ENCODE measurements around the gene HRH4. TPM values are rescaled to one million over a fixed set of nuclear protein-coding genes. Genes with fewer than 3 reads are reported as not detected.

The HRH4 gene
- total and polyA plus RNA-seq, 2 donors (not counting 3 experiments of a cell fraction or from before 2014, with no cell fraction given), result 0.03 TPM; not detected in 1

DNA sequence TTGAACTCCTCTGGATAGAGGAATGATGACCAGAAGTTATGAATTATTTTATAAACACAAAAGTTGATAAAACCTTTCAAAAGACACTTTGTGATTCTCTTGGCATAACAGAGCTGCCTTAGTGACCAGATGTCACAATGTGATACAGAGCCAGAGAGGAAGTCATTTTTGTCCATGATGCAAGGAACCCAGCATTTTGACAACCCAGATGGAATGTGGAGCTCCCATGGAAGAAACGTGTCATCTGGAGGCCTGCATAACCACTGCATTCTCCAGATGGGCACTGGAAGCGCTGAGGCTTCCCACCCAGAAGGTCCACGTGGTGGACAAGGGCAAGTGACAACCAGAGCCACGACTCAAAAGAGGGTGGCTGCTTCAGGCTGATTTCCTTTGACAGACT lies 30.1 kb downstream of the HRH4 start:
- BruUV-seq (replicated peaks), result no TSS peak

More for the DNA sequence above, 30.1 kb downstream of the HRH4 start:
- Histone ChIP-seq H2AFZ (ENCODE audit: low read depth, low read length) (no peak overlapping the region), H3K4me3 (replicated peaks in 1 of 3; ENCODE audit: insufficient read depth in 1 of 3, low read depth in 1 of 3, low read length in 3 of 3) (no peak overlapping the region), H3K27ac (ENCODE audit: insufficient read depth, low read depth, low read length) (no peak overlapping the region), H3K9me1 (replicated peaks; ENCODE audit: control insufficient read depth, extremely low read depth, insufficient read depth, low read length) (no peaks in the 10 kb centered on the region), H3K9ac (replicated peaks; ENCODE audit: extremely low read depth, insufficient read depth, low read length) (no peak overlapping the region), H3K4me2 (ENCODE audit: insufficient read depth, low read length) (no peak overlapping the region), H3K27me3 (ENCODE audit: control insufficient read depth in 2 of 2, insufficient read depth in 2 of 2, low read length in 2 of 2) (peaks cover 10 to 13% of the 10 kb centered on the region in 2 experiments), H3K79me2 (ENCODE audit: control insufficient read depth, insufficient read depth, low read length) (no peaks in the 10 kb centered on the region), H4K20me1 (replicated peaks; ENCODE audit: control insufficient read depth, extremely low read depth, insufficient read depth, low read length) (no peaks in the 10 kb centered on the region), H3K4me1 (ENCODE audit: control insufficient read depth, extremely low read depth, insufficient read depth, low read length) (no peaks in the 10 kb centered on the region), H3K9me3 (replicated peaks; ENCODE audit: control insufficient read depth, insufficient read depth, low read length) (no peaks in the 10 kb centered on the region), H3K36me3 (ENCODE audit: control insufficient read depth in 2 of 2, extremely low read depth in 1 of 2, insufficient read depth in 2 of 2, low read length in 2 of 2) (no peaks in the 10 kb centered on the region)
- POLR2A ChIA-PET, result no interaction called here
- FAIRE-seq (no peak), DNase-seq (ENCODE audit: low read depth, low spot score) (no peak)
- dilution Hi-C loops (cut with MboI; ENCODE audit: extremely low pct_ligation_motif_present, low sequenced_read_pairs) (no loop called here), intact Hi-C loops (cut with micrococcal nuclease) (no loop called here)
- CTCF ChIA-PET, result interaction anchor here (2.6 to 11.6 kb wide), 3 partner anchors 24 to 314 kb away, joined by 13 to 355 read pairs (median 276); no protein-coding TSS in a partner anchor
- TF ChIP-seq POLR2AphosphoS5 (IDR thresholded peaks at IDR 0.05; ENCODE audit: insufficient read depth, low read depth, low read length) (no peak), EZH2 (IDR thresholded peaks at IDR 0.05; ENCODE audit: borderline replicate concordance, low read depth, low read length, severe bottlenecking) (no peak), MYC (IDR thresholded peaks at IDR 0.05; ENCODE audit: low read depth, low read length) (no peak), JUN (IDR thresholded peaks at IDR 0.05; ENCODE audit: borderline replicate concordance, insufficient read depth, insufficient read length, low read depth) (no peak), FOS (IDR thresholded peaks at IDR 0.05; ENCODE audit: borderline replicate concordance, insufficient read depth, low read length) (no peak), GATA2 (IDR thresholded peaks at IDR 0.05; ENCODE audit: insufficient read depth, insufficient read length, low read depth, low read length) (no peak), POLR2A (IDR thresholded peaks at IDR 0.05; ENCODE audit: low read depth, low read length) (no peak)
- TF ChIP-seq, protein P1, sequence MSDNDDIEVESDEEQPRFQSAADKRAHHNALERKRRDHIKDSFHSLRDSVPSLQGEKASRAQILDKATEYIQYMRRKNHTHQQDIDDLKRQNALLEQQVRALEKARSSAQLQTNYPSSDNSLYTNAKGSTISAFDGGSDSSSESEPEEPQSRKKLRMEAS (IDR thresholded peaks at IDR 0.05; ENCODE audit: insufficient read depth, insufficient read length), result no peak
- TF ChIP-seq, protein P2, sequence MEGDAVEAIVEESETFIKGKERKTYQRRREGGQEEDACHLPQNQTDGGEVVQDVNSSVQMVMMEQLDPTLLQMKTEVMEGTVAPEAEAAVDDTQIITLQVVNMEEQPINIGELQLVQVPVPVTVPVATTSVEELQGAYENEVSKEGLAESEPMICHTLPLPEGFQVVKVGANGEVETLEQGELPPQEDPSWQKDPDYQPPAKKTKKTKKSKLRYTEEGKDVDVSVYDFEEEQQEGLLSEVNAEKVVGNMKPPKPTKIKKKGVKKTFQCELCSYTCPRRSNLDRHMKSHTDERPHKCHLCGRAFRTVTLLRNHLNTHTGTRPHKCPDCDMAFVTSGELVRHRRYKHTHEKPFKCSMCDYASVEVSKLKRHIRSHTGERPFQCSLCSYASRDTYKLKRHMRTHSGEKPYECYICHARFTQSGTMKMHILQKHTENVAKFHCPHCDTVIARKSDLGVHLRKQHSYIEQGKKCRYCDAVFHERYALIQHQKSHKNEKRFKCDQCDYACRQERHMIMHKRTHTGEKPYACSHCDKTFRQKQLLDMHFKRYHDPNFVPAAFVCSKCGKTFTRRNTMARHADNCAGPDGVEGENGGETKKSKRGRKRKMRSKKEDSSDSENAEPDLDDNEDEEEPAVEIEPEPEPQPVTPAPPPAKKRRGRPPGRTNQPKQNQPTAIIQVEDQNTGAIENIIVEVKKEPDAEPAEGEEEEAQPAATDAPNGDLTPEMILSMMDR (IDR thresholded peaks at IDR 0.05; ENCODE audit: extremely low read depth in 1 of 2, insufficient read depth in 1 of 2, low read depth in 1 of 2, low read length in 2 of 2), result no peak
